T47D (cell line): ENCODE measurements around the gene RIPK4.

Experiments used
- DNase-seq, 2 experiments: peaks; one replicate each; pipeline versions ENCODE4 v3.0.0 to v3.0.0-alpha.2; 2011 to 2012; ENCODE audit warnings: low read depth in 1 of 2, low spot score in 1 of 2
- JUND ChIP-seq: IDR thresholded peaks from 2 replicates; pipeline ENCODE4 v1.6.1; 2012; ENCODE audit warnings: low read depth
- in situ Hi-C: cut with HindIII; loops from 2 replicates; pipeline ENCODE4 v1.10.0; 2016; ENCODE audit warnings: low sequenced_read_pairs, low pct_unique_long_range_greater_than_20kb

Gene RIPK4

DNA sequence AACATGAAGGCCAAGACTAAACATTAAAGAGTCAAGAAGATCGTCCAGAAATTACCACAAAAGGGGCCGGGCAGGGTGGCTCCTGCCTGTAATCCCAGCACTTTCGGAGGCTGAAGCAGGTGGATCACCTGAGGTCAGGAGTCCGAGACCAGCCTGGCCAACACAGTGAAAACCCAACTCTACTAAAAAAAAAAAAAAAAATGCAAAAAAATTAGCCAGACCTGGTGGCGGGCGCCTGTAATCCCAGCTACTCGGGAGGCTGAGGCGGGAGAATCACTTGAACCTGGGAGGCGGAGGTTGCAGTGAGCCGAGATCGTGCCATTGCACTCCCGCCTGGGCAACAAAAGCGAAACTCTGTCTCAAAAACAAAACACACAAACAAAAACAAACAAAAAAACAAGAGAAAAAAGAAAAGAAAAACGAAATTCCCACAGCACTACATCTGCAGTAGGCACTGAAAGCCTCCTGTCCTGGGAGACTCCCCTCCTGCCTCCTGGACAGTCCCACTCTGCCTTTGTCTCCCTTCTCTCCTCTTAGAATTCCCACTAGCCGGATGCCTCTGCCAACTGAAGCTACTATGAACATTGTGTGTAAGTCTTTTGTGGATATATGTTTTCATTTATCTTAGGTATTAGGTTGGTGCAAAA is 17.7 kb upstream of the RIPK4 start:
- DNase-seq = no peak
- in situ Hi-C loops = no loop called here
- no peak for TF ChIP-seq JUND

DNA sequence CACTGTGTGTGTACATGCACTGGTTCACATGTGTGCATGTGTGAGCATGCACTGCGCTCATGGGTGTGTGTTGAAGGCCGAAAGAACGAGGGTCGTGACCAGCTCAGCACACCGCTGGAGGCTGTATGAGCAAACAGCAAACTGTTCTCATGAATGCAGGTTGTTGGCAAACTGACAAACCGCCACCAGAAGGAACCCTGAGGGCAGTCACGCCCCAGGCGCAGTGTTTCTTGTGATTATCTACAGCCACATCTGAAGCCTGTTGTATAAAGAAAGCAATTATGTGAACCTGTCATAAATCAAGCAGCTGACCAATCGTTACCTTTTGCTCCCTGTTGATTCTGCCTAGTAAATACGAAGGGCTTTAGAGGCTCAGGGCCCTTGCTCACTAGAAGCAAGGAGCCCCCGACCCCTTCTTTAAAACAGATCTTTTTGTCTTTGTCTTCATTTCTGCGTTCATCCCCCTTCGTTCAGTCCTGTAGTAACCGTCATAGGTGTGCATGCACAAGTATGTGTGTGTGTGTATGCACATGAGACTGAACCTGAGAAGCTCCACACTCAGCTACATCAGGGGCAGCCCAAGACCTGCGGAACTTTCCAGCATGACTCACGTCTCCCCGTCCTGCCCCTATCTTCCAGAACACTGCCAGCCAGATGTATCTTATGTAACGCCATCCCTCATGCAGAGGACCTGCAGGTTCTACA is 16.8 kb upstream of the RIPK4 start:
- peak in 1 of 2 experiments; percentile 96 for DNase-seq
- in situ Hi-C loops = no loop called here
- TF ChIP-seq JUND = peak; percentile 64; the same call in 1 of the 2 replicates

DNA sequence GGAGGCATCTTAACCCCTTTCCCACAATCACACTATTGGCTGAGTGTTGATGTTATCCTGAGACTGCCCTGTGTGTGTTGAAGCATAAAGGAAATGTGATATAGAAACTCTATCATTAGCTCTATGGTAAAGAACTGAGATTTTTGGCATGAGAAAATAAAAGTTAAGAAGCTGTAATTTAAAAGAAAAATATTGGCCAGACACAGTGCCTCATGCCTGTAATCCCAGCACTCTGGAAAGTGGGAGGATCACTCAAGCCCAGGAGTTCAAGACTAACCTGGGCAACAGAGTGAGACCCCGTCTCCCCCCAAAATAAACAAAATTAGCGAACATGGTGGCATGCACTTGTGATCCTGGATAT is 14.2 kb upstream of the RIPK4 start:
- in situ Hi-C loops = no loop called here
- TF ChIP-seq JUND = no peak
- DNase-seq = no peak

GRCh38 chr21:41780337-41781049 is 13.6 kb upstream of the RIPK4 start:
- no peak for DNase-seq
- in situ Hi-C loops = no loop called here
- no peak for TF ChIP-seq JUND

- in situ Hi-C loops = no loop called here
- DNase-seq = no peak
- no peak for TF ChIP-seq JUND
Measured at GRCh38 chr21:41779659-41780058, 12.8 kb upstream of the RIPK4 start.

- in situ Hi-C loops = no loop called here
- no peak for TF ChIP-seq JUND
- peak in 1 of 2 experiments; percentile 94 for DNase-seq
Measured at GRCh38 chr21:41778930-41779600, 12.2 kb upstream of the RIPK4 start.

- in situ Hi-C loops = no loop called here
- peak; percentile 84 to 94 for DNase-seq
- no peak for TF ChIP-seq JUND
Measured at GRCh38 chr21:41777951-41778815, 11.3 kb upstream of the RIPK4 start.

GRCh38 chr21:41776778-41777177 is 9.9 kb upstream of the RIPK4 start:
- in situ Hi-C loops = no loop called here
- no peak for DNase-seq
- TF ChIP-seq JUND = no peak

DNA sequence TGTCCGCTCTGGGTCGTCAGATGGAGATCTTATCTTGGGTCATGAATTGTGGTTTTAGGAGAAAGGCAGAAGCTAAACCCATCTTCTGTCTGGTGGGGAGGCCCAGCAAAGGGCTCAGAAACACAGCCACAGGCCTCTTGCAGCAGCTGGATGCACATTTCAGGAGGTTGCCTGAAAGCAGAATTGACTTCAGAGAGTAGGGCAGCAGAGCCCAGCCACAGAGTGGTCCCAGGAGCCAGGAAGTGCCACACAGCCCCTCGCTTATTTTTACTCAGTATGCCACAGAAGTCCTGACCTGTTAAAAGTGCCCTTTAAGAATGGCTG is 8.3 kb upstream of the RIPK4 start:
- no peak for DNase-seq
- in situ Hi-C loops = no loop called here
- TF ChIP-seq JUND = no peak

GRCh38 chr21:41774467-41775148 is 7.8 kb upstream of the RIPK4 start:
- in situ Hi-C loops = no loop called here
- DNase-seq = peak in 1 of 2 experiments; percentile 58
- no peak for TF ChIP-seq JUND

DNA sequence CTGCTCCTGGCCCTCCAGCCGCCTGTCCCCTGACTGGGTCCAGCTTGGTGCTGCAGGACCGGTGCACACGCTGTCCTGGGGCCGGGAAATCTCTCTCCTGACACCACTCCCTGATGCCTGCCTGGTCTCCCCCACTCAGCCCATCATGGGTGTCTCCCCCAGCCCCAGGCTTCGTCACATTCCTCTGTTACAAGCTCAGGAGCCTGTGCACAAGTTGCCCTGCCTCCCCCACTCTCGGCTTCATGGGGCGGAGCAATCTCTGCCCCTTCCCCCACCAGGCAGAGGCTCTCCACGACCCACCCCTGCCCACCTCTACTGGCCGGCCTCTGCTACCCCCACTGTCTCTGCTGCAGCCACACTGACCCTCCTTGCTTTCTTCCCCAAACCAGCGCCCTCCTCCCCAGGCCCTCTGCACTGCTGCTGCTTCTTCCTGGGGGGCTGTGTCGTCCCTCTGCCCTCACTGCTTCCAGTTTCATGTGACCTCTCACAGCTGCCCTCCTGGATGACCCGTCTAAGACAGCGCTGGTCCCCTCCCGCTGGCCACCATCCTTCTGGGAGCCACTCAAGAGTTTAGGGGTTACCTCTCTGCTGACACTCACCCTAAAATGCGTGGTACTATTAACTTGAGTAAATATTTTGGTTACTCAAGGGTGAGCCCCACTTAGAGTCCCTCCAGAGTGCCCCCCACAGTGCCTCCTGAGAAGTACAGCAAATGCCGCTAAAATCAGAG is 5.7 kb upstream of the RIPK4 start:
- no peak for DNase-seq
- in situ Hi-C loops = no loop called here
- no peak for TF ChIP-seq JUND
